GM18873 (cell line): Measurements from ENCODE around the gene SIX6.

Source experiments
- ATAC-seq: cut with Tn5 transposase; IDR thresholded peaks from one replicate; pipeline ENCODE4 v1.9.1; 2021; ENCODE audit warnings: mild to moderate bottlenecking, moderate library complexity, moderate number of reproducible peaks; ENCODE audit not compliant: unreplicated experiment, low FRiP score

The SIX6 gene

GRCh38 chr14:60512973-60513571, 4.1 kb downstream of the SIX6 start:
- ATAC-seq, result no peak

- ATAC-seq, result no peak
These were observed 5.4 kb downstream of the SIX6 start for GRCh38 chr14:60514378-60514740.

- ATAC-seq, result no peak
These were observed 6.0 kb downstream of the SIX6 start for GRCh38 chr14:60514741-60515491.

- no peak for ATAC-seq
These were observed 6.8 kb downstream of the SIX6 start for GRCh38 chr14:60515511-60516289.

GRCh38 chr14:60532442-60532841, 23.5 kb downstream of the SIX6 start:
- ATAC-seq, result no peak

- ATAC-seq, result no peak
These were observed 28.7 kb downstream of the SIX6 start for GRCh38 chr14:60537663-60538062.

GRCh38 chr14:60544659-60545058, 35.7 kb downstream of the SIX6 start:
- ATAC-seq, result no peak

GRCh38 chr14:60553808-60554207, 44.9 kb downstream of the SIX6 start:
- no peak for ATAC-seq

- no peak for ATAC-seq
These were observed 53.1 kb downstream of the SIX6 start for GRCh38 chr14:60561845-60562746.
